H9 (cell line): ENCODE data around the gene STAMBPL1. TPM values are rescaled to one million over a fixed set of nuclear protein-coding genes. Genes with fewer than 3 reads are reported as not detected.

ENCODE experiments used
- DNase-seq: peaks from one replicate; pipeline ENCODE4 v3.0.0-alpha.2; 2017
- H2AFZ ChIP-seq: one replicate; pipeline ENCODE4 v1.6.1; 2013; ENCODE audit warnings: mild to moderate bottlenecking, low read length, control low read depth, moderate library complexity
- H2AK5ac ChIP-seq: 2 replicates; pipeline ENCODE4 v1.6.1; 2013; ENCODE audit warnings: low read length, control low read depth, mixed read lengths; ENCODE audit not compliant: insufficient read length
- H2BK120ac ChIP-seq: one replicate; pipeline ENCODE4 v1.6.1; 2013; ENCODE audit warnings: low read depth, mild to moderate bottlenecking, low read length, control low read depth, inconsistent platforms; ENCODE audit not compliant: poor library complexity, severe bottlenecking
- H2BK12ac ChIP-seq: 2 replicates; pipeline ENCODE4 v1.6.1; 2013; ENCODE audit warnings: low read length, control low read depth, mixed read lengths, low read depth; ENCODE audit not compliant: insufficient read length
- H2BK15ac ChIP-seq: 2 replicates; pipeline ENCODE4 v1.6.1; 2013; ENCODE audit warnings: low read depth, low read length, control low read depth
- H2BK20ac ChIP-seq: one replicate; pipeline ENCODE4 v1.6.1; 2013; ENCODE audit warnings: low read depth, mild to moderate bottlenecking, low read length, control low read depth, inconsistent platforms; ENCODE audit not compliant: poor library complexity, severe bottlenecking
- H2BK5ac ChIP-seq: 2 replicates; pipeline ENCODE4 v1.6.1; 2013; ENCODE audit warnings: low read length, control low read depth, mixed read lengths; ENCODE audit not compliant: insufficient read length
- H3K14ac ChIP-seq: 2 replicates; pipeline ENCODE4 v1.6.1; 2013; ENCODE audit warnings: low read length, control low read depth; ENCODE audit not compliant: insufficient read depth
- H3K18ac ChIP-seq: 2 replicates; pipeline ENCODE4 v1.6.1; 2013; ENCODE audit warnings: low read depth, mild to moderate bottlenecking, mixed read lengths, low read length, control low read depth; ENCODE audit not compliant: insufficient read length
- H3K23ac ChIP-seq: 2 replicates; pipeline ENCODE4 v1.6.1; 2013; ENCODE audit warnings: low read length, control low read depth, mixed read lengths, low read depth; ENCODE audit not compliant: insufficient read length
- H3K23me2 ChIP-seq: 2 replicates; pipeline ENCODE4 v1.6.1; 2013; ENCODE audit warnings: low read depth, mild to moderate bottlenecking, mixed read lengths, low read length, control low read depth; ENCODE audit not compliant: insufficient read length, poor library complexity, severe bottlenecking
- H3K27ac ChIP-seq: 2 replicates; pipeline ENCODE4 v1.5.1; 2013; ENCODE audit warnings: low read length, control low read depth, mixed read lengths, low read depth; ENCODE audit not compliant: insufficient read length
- H3K27me3 ChIP-seq: 2 replicates; pipeline ENCODE4 v1.6.1; 2013; ENCODE audit warnings: low read length, control low read depth, inconsistent platforms; ENCODE audit not compliant: insufficient read depth
- H3K4ac ChIP-seq: 2 replicates; pipeline ENCODE4 v1.6.1; 2013; ENCODE audit warnings: low read depth, mild to moderate bottlenecking, control low read depth, inconsistent platforms, low read length, moderate library complexity
- H3K4me1 ChIP-seq: 2 replicates; pipeline ENCODE4 v1.6.1; 2013; ENCODE audit warnings: low read length, control low read depth, inconsistent platforms; ENCODE audit not compliant: insufficient read depth
- H3K4me2 ChIP-seq: 2 replicates; pipeline ENCODE4 v1.6.1; 2013; ENCODE audit warnings: low read length, control low read depth, mixed read lengths; ENCODE audit not compliant: insufficient read length, insufficient read depth
- H3K56ac ChIP-seq: 2 replicates; pipeline ENCODE4 v1.6.1; 2013; ENCODE audit warnings: low read depth, mild to moderate bottlenecking, mixed read lengths, low read length, control low read depth; ENCODE audit not compliant: insufficient read length
- H3K79me1 ChIP-seq: 2 replicates; pipeline ENCODE4 v1.6.1; 2013; ENCODE audit warnings: low read depth, mild to moderate bottlenecking, moderate library complexity, low read length, control low read depth, inconsistent platforms; ENCODE audit not compliant: insufficient read depth, poor library complexity, severe bottlenecking
- H3K79me2 ChIP-seq: 2 replicates; pipeline ENCODE4 v1.6.1; 2013; ENCODE audit warnings: low read length, control low read depth, inconsistent platforms; ENCODE audit not compliant: insufficient read depth
- H3K9ac ChIP-seq: 2 replicates; pipeline ENCODE4 v1.6.1; 2013; ENCODE audit warnings: low read length, control low read depth, mixed read lengths; ENCODE audit not compliant: insufficient read length; ENCODE audit errors: extremely low read depth
- H3K9me3 ChIP-seq: one replicate; pipeline ENCODE4 v1.6.1; 2013; ENCODE audit warnings: low read depth, low read length, inconsistent platforms; ENCODE audit not compliant: control insufficient read depth
- H3T11ph ChIP-seq: one replicate; pipeline ENCODE4 v1.6.1; 2013; ENCODE audit warnings: mild to moderate bottlenecking, low read length, control low read depth, inconsistent platforms
- H4K20me1 ChIP-seq: one replicate; pipeline ENCODE4 v1.6.1; 2013; ENCODE audit not compliant: control insufficient read depth, insufficient read length, insufficient read depth
- H4K5ac ChIP-seq: 2 replicates; pipeline ENCODE4 v1.6.1; 2013; ENCODE audit warnings: low read depth, mild to moderate bottlenecking, mixed read lengths, low read length, control low read depth; ENCODE audit not compliant: insufficient read length
- H4K8ac ChIP-seq: replicated peaks from 2 replicates; pipeline ENCODE4 v1.6.1; 2013; ENCODE audit warnings: low read length, control low read depth, mixed read lengths, low read depth; ENCODE audit not compliant: insufficient read length
- H4K91ac ChIP-seq: 2 replicates; pipeline ENCODE4 v1.6.1; 2013; ENCODE audit warnings: low read depth, mild to moderate bottlenecking, moderate library complexity, mixed read lengths, low read length, control low read depth; ENCODE audit not compliant: insufficient read length
- H3K27ac Mint-ChIP-seq, 3 experiments: 2 replicates in 2 of 3; 3 replicates in 1 of 3; pipeline ENCODE4 v1.8.0; 2020 to 2021; ENCODE audit warnings: mixed read lengths in 3 of 3, mild to moderate bottlenecking in 1 of 3, moderate library complexity in 1 of 3
- H3K27me3 Mint-ChIP-seq: 2 replicates; pipeline ENCODE4 v1.8.0; 2021; ENCODE audit warnings: low read depth, mild to moderate bottlenecking, moderate library complexity, mixed read lengths
- H3K36me3 Mint-ChIP-seq, 3 experiments: 2 replicates in 2 of 3; 3 replicates in 1 of 3; pipeline ENCODE4 v1.8.0; 2020 to 2021; ENCODE audit warnings: low read depth in 3 of 3, mixed read lengths in 3 of 3; ENCODE audit not compliant: insufficient read depth in 1 of 3
- H3K4me1 Mint-ChIP-seq, 2 experiments: 2 replicates each; pipeline ENCODE4 v1.8.0; 2020; ENCODE audit warnings: mixed read lengths in 2 of 2
- H3K4me3 Mint-ChIP-seq, 2 experiments: 2 replicates in 1 of 2; 3 replicates in 1 of 2; pipeline ENCODE4 v1.8.0; 2020 to 2021; ENCODE audit warnings: mild to moderate bottlenecking in 2 of 2, mixed read lengths in 2 of 2, moderate library complexity in 1 of 2
- H3K9me3 Mint-ChIP-seq, 2 experiments: 2 replicates in 1 of 2; 3 replicates in 1 of 2; pipeline ENCODE4 v1.8.0; 2020; ENCODE audit warnings: mild to moderate bottlenecking in 2 of 2, mixed read lengths in 2 of 2, moderate library complexity in 1 of 2
- CTCF ChIP-seq: fragments of 200-600 bp; sonication (generic); conservative IDR thresholded peaks from 3 replicates; pipeline ENCODE4 v1.8.0; 2021; ENCODE audit warnings: antibody characterized with exemption, mild to moderate bottlenecking
- WGBS: extraction: QIAGEN DNeasy Blood & Tissue Kit; methylation state at CpG from one replicate; pipeline ENCODE4 v1.1.7; 2013; ENCODE audit warnings: missing lambda C conversion rate, low lambda C conversion rate, mixed read lengths; ENCODE audit not compliant: insufficient read length; ENCODE audit errors: extremely low coverage; 5-methylcytosine and 5-hydroxymethylcytosine counted together
- total RNA-seq: library from RNA; stranded (reverse); gene quantifications from 2 replicates; pipeline ENCODE4 v1.2.1, GENCODE V29; 2021

The STAMBPL1 gene
- total RNA-seq, 1 experiment from 2014 or later, result 3.2 TPM

DNA sequence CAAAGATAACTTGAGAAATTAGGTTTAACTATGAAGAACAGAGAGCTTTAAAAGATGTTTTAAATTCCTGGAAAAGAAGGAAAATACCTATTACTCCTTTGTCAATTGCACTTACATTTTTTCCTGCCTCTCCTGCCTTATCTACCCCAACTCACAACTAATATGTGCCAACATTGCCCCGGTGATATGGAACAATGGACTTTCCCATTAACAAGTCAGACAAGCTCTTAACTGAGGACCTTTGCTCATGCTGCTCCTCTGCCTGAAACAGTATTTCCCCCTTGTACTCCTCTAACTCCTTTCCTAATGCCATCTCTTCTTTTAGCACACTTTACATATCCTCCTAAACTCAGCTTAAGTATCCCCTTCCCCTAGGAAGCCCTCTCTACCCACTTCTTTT, 77.3 kb downstream of the STAMBPL1 start:
- Histone ChIP-seq H2BK5ac (no peak overlapping the region), H4K91ac (no peak overlapping the region), H3K79me2 (no peaks in the 10 kb centered on the region), H3K27ac (no peak overlapping the region), H3K23me2 (no peaks in the 10 kb centered on the region), H3T11ph (no peak overlapping the region), H3K18ac (no peak overlapping the region), H3K4me2 (no peak overlapping the region), H3K56ac (no peak overlapping the region), H3K79me1 (no peaks in the 10 kb centered on the region), H3K9ac (no peak overlapping the region), H2BK120ac (no peak overlapping the region), H2BK20ac (no peak overlapping the region), H3K14ac (no peak overlapping the region), H3K9me3 (no peaks in the 10 kb centered on the region), H3K23ac (no peak overlapping the region), H4K20me1 (no peaks in the 10 kb centered on the region), H4K8ac (no peak overlapping the region), H2BK12ac (no peak overlapping the region), H2AFZ (no peak overlapping the region), H3K27me3 (no peaks in the 10 kb centered on the region), H4K5ac (no peak overlapping the region), H2AK5ac (no peak overlapping the region), H2BK15ac (no peak overlapping the region), H3K4me1 (no peaks in the 10 kb centered on the region), H3K4ac (no peak overlapping the region)
- no peak overlapping the region for H3K4me3 Mint-ChIP-seq
- H3K27ac Mint-ChIP-seq, result no peak overlapping the region
- WGBS, result no CpG with 5 or more reads among the region's 1 CpG
- TF ChIP-seq CTCF, result no peak
- no peaks in the 10 kb centered on the region for H3K36me3 Mint-ChIP-seq
- peaks cover 0 to 3% of the 10 kb centered on the region in 2 experiments; a peak in 3 of 4 replicates for H3K4me1 Mint-ChIP-seq
- H3K27me3 Mint-ChIP-seq, result no peaks in the 10 kb centered on the region
- no peaks in the 10 kb centered on the region for H3K9me3 Mint-ChIP-seq
- no peak for DNase-seq
